NCI-H345 (cell line): ENCODE measurements around the gene IQSEC1.

Source experiments
- DNase-seq: peaks from one replicate; lab custom pipeline; 2025; lab: John Stamatoyannopoulos, UW

IQSEC1 gene

DNA sequence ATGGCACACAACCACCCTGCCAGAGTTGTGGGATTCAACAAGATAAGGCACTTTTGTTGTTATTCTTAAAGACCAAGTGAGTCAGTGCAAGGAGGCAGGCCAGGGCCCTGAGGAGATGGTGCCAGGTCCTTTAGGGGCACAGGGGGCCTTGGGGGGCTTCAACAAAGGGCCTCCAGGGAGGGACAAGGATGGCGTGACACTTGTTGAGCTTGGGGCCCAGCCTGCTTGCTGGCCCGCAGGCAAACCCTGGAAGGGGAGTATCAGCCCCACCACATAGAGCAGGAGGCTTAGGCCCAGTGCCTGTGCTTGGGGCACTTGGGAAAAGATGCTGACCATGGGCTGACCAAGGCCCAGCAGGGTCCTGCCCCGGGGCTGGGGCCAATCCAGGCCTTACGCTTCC, 5.5 kb downstream of the IQSEC1 start:
- no peak for DNase-seq

DNA sequence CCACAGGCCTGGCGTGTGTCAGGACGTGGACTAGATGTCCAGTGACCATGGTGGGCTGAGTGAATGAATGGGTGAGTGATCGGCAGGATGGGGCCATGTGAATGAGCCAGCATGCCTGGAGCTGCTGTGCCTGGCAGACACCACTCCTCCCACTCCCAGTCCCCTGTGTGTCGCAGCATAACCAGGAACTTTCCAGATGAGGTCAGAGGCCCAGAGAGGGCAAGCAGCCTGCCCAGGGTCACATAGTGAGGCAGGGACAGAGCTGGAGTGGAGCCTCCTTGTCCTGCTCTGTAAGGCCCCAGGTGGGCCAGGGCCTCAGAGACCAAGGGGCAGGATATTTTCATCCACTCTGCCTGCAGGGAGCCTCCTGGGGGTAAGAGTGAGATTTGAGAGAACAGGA, 6.4 kb downstream of the IQSEC1 start:
- DNase-seq: no peak

DNA sequence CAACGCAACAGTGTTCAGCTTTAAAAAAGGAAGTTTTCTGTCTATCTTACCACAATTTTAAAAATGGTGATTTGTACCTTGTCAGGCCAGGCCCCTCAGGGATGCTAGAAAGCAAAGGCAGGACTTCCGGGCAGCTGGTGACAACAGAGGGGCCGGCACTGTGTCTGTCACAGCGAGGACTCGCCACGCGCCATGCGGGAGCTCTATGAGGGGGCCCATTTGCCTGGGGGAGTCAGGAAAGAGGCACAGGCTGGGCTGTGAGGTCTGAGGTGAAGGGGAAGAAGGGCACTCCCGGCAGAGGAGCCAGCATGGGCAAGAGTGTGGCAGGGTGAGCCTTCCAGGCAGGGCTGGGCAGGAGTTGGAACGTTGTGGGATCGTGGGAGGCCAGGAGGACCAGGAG, 7.0 kb downstream of the IQSEC1 start:
- no peak for DNase-seq

DNA sequence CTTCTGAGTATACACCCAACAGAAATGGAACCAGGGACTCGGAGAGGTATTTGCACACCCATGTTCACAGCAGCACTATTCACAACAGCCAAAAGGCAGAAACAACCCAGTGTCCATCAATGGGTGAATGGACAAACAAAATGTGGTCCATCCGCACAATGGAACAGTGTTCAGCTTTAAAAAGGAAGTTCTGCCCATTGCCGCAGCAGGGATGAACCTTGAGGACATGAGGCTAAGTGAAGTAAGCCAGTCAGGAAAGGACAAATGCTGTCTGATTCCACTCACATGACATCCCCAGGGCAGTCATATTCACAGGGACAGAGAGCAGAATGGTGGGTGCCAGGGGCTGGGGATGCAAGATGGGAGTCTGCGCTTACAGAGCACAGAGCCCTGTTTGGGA, 7.5 kb downstream of the IQSEC1 start:
- DNase-seq: no peak

DNA sequence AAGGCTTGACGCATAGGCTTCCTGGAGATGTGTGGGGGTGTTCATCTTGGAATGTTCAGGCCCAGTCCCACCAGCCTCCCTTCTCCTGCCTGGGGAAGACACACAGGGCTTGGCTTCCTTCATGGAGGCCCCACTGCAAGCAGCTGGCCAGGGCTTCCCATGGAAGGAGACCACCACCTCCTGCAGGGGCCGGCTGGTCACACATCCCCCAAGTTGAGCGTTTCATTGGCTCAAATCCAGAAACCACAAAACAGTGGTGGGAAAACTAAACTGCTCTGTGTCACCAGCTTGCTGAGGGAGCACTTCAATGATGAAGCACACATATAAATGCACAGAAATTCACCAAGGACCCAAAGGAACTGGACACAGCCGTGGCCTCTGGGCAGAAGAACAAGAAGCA, 8.3 kb downstream of the IQSEC1 start:
- DNase-seq: no peak

DNA sequence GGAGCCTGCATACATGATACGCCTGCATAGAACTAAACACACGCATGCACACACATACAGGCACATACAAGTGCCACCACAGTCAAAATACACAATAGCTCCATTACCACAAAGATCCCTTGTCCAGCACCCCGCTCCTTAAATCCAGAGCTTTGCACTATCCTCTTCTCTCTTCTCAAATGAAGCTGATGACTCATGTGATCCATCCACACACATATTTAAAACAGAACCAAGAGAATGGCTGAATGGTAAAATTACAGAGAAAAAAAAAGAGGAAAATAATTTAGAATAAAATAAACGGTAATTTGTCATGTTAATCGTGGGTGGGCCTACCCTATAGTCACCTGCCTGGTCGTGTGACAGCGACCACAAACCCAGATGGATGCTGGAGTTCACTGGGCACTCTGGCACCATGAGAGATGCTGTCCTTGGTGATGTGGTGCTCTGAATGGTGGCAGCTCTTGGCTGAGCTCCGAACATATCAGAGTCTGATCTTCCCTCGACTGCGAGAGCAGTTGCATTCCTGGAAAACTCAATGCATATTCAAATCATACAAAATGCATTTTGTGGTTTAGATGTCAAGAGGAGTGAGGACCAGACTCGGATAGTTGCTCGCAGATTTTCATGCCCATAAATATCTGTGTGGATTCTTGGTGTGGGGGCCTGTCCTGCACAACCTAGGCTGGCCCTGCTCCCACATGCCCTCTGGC, 8.9 kb downstream of the IQSEC1 start:
- no peak for DNase-seq

DNA sequence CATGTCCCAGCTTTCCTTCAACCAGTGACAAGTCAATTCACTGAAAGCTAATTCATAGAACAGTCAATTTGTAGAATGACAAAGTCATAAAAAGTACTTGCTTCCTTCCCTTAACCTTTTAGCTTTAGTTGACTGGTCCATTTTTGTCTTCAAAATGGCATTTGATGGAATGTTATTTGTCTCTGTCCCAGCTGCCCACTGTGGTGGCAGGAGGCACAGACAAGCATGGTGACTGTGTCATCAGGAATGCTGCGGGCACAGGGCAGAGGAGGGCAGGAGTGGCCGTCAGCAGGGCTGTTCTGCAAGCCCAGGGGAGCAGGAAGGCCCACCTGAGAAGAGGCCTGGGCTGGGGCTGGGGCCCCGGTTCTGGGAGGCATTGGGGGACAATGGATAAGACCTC, 10.0 kb downstream of the IQSEC1 start:
- DNase-seq: no peak

DNA sequence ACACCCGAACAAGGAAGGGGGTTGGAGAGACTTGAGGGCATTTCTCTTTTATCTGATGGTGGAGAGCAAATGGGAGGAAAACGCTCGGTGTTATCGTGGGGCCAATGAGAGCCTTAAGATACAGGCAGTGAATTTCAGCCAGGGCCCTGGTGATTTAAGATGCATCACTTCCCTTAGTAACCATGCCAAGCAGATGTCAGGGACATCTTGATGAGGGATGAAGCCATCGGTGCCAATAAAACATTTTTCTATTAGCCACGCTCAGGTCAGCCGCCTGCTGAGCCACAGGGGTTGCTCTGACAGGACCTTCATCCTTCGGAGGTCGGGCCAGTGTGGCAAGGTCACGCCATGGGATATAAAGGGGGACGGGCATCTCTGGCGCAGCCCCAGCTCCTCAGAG, 10.6 kb downstream of the IQSEC1 start:
- no peak for DNase-seq

DNA sequence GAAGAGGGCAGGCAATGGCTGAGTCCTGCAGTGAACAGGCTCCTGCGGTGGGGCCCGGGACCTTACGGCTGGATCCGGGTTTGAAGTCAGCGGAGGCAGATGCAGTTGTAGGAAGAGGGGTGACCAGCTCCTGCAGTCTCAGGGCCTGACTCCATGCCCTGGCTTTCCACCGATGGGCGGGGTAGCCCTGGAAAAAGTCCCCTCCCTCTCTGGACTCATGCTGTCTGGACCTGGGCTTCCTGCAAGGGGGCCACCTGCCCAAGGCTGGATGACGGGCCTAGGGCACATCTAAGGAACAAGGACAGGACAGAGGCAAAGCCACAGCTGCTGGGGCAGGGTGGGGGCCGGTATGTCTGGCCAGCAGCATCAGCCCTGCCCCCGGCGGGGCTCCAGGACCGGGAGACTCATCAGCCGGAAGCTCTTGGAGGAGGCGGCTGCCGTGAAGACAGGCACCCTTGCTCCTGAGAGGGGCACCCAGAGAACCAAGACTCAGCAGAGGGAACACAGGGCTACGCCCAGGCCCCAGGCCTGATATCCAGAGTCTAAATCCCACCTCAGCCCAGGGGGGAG, 12.8 kb downstream of the IQSEC1 start:
- no peak for DNase-seq

DNA sequence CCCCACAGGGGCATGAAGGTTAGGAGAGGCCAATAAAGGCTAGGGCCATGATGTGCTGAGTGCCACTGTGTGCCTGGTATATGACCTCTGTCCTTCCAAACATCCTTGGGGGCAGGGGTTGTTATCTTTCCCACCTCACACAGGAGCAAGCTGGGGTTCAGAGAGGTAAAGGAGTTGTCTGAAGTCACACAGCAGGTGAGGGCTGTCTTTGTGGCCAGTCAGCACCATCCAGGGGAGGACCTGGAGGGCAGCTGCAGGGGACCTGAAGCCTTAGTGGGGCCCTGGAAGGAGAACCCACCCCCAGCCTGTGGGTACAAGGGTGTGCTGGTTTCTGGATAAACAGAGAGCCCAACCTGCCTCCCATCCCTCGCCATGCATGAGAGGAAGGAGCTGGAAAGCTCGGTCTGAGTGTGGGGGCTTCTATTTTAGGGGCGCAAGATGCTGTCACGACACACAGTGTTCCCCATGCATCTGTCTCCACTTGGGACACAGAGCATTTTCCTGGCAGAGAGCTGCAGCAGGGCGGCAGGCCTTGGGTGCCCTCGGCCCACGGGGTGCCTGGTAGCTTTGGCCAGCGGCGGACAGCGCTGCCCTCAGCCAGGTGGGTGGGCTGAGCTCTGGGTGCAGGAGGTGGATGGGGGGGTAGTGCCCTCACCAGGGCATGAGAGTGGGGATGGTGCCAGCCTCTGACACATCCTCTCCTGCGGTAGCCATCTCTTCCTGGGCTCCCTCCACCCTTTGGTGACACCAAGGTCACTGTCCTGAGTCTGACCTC, 14.7 kb downstream of the IQSEC1 start:
- no peak for DNase-seq

DNA sequence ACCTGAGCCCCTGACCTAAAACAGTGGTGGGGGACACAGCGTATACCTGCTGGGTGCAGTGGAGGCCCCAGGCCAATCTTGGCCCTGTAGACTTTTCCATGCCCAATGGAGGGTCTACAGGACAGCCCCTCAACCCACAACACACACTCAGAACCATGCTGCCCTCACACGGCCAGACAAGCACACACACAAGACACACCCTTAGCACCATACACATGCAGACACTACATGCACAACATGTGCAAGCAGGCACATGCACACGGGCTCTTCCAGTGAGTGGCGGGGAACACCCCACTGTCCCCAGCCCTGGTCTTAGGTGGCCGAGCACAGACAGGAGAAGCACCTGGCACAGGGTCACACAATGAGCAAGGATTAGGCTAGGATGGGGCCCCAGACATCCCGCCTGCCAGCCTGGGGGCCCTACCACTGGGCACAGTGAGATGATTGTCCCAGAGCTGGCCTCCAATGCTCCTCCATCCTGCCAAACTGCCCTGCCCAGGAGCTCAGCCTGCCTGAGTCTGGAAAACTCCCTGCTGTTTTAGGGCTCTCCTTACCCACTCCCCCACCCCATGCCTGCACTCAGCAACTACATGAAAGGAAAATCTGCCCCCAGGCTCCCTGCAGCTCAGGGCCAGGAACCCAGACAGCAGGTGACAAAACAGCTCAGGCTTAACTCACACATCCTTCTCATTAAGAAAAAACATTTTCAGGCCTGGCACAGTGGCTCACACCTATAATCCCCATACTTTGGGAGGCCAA, 15.8 kb downstream of the IQSEC1 start:
- DNase-seq: peak; percentile 33

DNA sequence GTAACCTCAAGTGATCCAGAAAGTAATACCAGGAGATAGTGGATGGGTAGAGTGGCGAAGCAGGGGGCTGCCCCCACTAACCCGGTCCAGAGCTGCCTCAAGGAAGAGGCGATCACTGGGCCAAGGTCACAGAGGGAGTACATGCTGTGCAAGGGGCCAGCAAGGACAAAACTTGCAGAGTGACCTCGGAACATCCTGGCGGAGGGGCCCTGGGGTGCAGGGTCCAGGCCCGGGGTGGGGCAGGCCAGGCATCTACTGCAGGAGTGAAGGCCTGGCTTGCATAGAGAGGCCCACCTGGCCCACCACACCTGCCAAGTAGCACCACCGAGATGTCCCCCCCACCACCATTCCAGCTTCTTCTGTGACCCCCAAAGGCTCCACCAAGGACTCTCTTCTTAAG, 17.6 kb downstream of the IQSEC1 start:
- no peak for DNase-seq

DNA sequence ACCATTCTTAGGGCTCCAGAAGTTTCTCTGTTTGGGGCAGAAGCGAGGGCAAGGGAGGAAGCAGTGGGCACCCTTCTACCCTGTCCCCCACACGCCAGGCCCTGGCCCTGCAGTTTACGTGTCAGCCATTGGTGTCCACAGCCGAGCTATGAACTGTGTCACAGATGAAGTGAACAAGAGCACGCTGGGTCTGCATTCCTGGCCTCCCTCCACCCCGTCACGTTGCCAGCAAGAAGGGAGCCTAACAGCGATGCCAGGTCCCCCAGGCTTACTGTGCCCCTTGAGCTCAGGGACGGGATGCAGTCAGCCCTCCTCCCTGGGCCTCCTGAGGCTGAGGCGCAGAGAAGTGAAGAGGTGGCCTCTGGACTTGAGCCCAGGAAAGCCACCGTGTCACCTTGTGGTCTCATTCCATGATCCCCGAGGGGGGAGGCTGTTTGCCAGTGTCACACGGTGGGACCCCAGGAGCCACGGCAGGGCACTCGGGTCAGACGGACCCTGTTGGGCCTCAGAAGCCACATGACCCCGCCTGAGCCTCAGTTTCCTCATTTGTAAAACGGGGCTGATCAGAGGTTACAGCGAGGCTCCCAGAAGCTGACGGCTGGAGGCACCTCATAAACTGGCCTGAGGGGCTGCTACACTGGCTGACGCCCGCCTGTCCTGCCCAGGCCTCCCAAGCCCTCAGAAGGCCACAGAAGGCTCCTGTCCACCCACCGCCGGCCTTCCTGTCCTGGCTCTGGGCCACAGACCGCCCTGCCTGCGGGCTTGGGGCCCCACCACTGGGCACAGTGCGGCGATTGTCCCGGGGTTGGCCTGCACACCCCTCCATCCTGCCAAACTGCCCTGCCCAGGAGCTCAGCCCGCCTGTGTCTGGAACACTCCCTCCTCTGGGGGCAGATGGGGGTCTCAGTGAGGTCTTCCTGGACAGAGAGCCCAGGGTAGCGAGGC, 18.6 kb downstream of the IQSEC1 start:
- no peak for DNase-seq

DNA sequence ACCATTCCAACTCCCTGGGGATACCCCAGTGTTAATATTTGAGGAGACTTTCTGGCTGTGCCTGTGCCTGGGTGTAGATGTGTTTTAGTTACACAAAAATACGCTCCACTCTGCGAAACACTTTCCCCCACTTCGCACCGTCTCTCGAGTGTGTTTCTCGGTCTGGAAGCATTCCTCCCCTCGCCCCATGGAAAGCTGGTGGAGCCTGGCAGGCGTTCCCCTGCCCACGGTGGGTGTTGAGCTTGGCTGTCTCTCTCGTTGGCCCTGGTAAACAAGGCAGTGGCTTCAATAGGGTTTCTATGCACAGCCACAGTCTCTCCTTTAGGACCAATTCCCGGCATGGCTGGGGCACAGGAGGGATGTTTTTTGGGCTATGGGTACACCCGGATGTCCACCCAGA, 19.3 kb downstream of the IQSEC1 start:
- DNase-seq: no peak

DNA sequence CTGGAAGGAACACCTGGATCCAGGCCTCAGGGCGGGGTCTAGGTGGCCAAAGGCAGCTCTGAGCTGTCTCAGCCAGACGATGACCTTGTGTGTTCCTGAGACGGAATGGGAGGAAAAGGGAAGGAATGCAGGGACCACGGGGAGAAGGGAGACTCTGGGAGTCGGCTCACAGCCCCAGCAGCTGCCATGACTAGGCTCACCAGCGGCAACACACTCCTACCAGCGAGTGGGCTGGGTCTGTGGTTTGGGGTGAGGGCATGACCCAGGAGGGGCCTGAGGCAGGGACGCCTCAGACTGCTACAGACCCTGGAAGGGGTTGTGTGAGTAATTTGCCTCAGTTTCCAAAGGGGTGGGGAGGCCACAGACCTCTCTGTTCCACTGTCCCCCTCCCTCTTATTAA, 19.8 kb downstream of the IQSEC1 start:
- no peak for DNase-seq

DNA sequence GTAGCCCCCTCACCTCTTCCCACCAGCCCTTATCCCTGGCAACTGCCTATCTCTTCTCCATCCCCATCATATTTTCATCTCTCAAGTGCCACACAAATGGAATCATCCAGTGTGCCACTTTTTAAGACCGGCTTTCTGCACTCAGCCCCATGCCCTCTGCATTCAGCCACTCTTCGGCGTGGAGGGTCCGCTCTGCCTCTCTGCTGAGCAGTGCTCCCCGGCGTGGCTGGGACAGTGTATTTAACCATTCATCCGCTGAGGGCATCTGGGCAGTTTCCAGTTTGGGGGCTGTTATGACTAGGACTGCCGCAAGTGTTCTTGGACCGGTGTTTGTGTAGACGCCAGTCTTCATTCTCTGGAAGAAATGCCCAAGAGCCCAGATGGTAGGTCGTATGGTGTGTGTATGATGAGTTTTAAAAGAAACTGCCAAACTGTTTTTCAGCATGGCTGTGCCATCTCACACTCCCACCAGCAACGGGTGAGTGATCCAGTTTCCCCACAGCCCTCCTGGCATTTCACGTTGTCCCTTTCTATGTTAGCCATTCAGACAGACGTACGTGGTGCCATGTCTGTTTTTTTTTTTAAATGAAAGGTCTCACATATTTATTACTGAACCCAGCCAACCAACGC, 20.9 kb downstream of the IQSEC1 start:
- no peak for DNase-seq

DNA sequence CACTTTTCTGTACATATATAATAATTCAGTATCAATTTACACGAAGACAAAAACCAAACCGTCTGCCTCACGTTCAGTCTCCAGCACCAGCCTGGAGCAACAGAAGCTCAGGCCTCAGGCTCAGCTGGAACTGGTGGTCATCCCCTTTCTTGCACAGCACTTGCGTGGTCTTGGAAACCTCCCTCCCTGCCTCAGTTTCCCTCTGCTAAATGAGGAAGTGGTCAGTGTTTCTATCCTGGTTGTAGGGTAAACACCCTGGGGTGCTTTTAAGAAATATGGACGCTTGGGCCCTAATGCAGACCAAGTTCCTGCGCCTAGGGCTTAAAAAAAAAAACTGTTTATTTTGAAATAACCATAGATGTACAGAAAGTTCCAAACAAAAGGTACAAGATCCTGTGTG, 21.6 kb downstream of the IQSEC1 start:
- no peak for DNase-seq

DNA sequence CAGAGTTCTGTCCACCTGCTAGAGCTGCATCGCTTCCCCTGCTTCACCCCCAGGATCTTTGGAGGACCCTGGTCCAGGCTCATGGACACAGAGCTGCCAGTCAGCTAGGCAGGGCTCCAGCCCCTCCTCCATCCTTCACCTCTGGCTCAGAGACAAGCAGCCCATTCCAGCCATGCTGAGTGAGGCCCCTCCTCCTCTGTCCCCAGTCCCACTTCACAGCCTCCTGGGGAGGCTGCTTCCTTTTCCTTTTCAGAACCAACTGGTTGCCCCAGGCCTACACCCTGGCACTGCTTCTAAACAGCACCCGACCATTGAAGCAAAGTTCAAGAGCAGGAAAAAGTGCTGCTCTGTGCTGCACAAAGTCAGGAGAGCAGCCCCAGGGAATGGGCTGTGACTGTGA, 22.2 kb downstream of the IQSEC1 start:
- peak; percentile 55 for DNase-seq

DNA sequence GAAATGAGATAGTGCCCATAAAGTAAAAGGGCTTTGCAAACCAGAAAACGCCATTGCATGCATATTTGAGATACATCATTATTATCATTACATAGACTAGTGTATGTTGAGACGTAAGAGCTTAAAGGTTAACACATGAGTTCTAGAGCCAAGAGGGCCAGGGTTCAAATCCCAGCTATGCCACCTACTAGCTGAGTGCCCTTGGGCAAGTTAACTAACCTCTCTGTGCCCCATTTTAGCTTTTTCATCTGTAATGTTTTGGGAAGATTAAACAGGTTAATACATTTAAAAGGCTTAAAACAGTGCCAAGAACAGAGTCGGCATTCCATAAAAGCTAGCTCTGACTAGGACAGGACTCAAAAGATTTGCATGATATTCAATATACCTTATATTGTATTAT, 22.8 kb downstream of the IQSEC1 start:
- no peak for DNase-seq

DNA sequence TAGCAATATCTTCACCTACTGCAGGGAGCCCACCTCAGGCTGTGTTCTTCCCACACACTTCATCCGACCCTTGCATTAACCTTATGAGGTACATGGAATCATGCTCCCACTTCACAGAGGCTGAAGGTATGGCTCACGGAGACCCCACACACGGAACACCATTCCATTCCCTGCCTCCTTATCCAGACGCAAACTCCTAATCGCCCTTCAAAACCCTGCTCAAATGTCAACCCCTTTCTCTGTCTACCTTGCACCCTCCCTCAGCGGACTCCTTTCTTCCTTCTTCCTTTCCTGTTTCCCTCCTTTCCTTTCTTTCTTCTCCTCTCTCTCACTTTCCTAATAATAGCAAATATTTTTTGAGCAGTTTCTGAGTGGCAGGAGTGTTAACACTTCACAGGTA, 23.8 kb downstream of the IQSEC1 start:
- DNase-seq: no peak
